Endothelial cell (in vitro differentiated cells): ENCODE measurements around the gene KLHL42. TPM values are rescaled to one million over a fixed set of nuclear protein-coding genes. Genes with fewer than 3 reads are reported as not detected.
"Not testable (repeated sequence)": the region's sequence is repeated elsewhere in the genome, so short reads cannot be mapped to it uniquely, and the experiment has no call there.

ENCODE experiments used
- DNase-seq: peaks from one replicate; pipeline ENCODE4 v3.0.0; 2021; ENCODE audit warnings: low spot score
- H3K27ac Mint-ChIP-seq: one replicate; pipeline ENCODE4 v1.8.0; 2021; ENCODE audit warnings: mixed read lengths, inconsistent platforms; ENCODE audit not compliant: unreplicated experiment
- H3K27me3 Mint-ChIP-seq: one replicate; pipeline ENCODE4 v1.8.0; 2021; ENCODE audit warnings: mild to moderate bottlenecking, moderate library complexity, mixed read lengths, inconsistent platforms; ENCODE audit not compliant: unreplicated experiment
- H3K36me3 Mint-ChIP-seq: one replicate; pipeline ENCODE4 v1.8.0; 2021; ENCODE audit warnings: mild to moderate bottlenecking, low read depth, mixed read lengths, inconsistent platforms; ENCODE audit not compliant: unreplicated experiment
- H3K4me1 Mint-ChIP-seq: one replicate; pipeline ENCODE4 v1.8.0; 2021; ENCODE audit warnings: mild to moderate bottlenecking, mixed read lengths, inconsistent platforms; ENCODE audit not compliant: unreplicated experiment
- H3K4me3 Mint-ChIP-seq: one replicate; pipeline ENCODE4 v1.8.0; 2021; ENCODE audit warnings: mild to moderate bottlenecking, mixed read lengths, inconsistent platforms; ENCODE audit not compliant: unreplicated experiment
- H3K9me3 Mint-ChIP-seq: one replicate; pipeline ENCODE4 v1.8.0; 2021; ENCODE audit warnings: mixed read lengths, inconsistent platforms; ENCODE audit not compliant: unreplicated experiment
- CTCF ChIP-seq: fragments of 200-600 bp; sonication (generic); IDR thresholded peaks from one replicate; pipeline ENCODE4 v1.5.0; 2021; ENCODE audit warnings: antibody characterized with exemption; ENCODE audit not compliant: unreplicated experiment
- total RNA-seq: library from RNA; stranded (reverse); fragmentation: NEBNext Ultra II Directional; extraction: Animal tissue kit (Norgen Biotek cat#: 25700); gene quantifications from one replicate; pipeline ENCODE4 v1.2.1, GENCODE V29; 2021; ENCODE audit not compliant: unreplicated experiment

Gene KLHL42
- total RNA-seq, 1 donor from 2014 or later = 27.3 TPM

GRCh38 chr12:27844366-27845090, 64.5 kb downstream of the KLHL42 start:
- no peak for TF ChIP-seq CTCF
- Mint-ChIP-seq H3K4me3 (no peak overlapping the region), H3K27ac (no peak overlapping the region), H3K36me3 (no peaks in the 10 kb centered on the region), H3K9me3 (no peaks in the 10 kb centered on the region), H3K4me1 (no peaks in the 10 kb centered on the region), H3K27me3 (no peaks in the 10 kb centered on the region)
- no peak for DNase-seq

- no peaks in the 10 kb centered on the region for H3K27me3 Mint-ChIP-seq
- no peaks in the 10 kb centered on the region for H3K4me1 Mint-ChIP-seq
- H3K27ac Mint-ChIP-seq = no peak overlapping the region
- no peak for TF ChIP-seq CTCF
- H3K9me3 Mint-ChIP-seq = no peaks in the 10 kb centered on the region
- DNase-seq = no peak
- H3K36me3 Mint-ChIP-seq = no peaks in the 10 kb centered on the region
- H3K4me3 Mint-ChIP-seq = no peak overlapping the region
Observed at GRCh38 chr12:27845187-27845586, 65.2 kb downstream of the KLHL42 start.

- not testable (repeated sequence) for H3K4me3 Mint-ChIP-seq, H3K4me1 Mint-ChIP-seq, H3K9me3 Mint-ChIP-seq, H3K36me3 Mint-ChIP-seq, H3K27me3 Mint-ChIP-seq, DNase-seq, H3K27ac Mint-ChIP-seq
Observed at GRCh38 chr12:27845706-27846105, 65.7 kb downstream of the KLHL42 start.

GRCh38 chr12:27847293-27847692, 67.3 kb downstream of the KLHL42 start:
- not testable (repeated sequence) for H3K4me1 Mint-ChIP-seq, DNase-seq, H3K9me3 Mint-ChIP-seq, H3K27me3 Mint-ChIP-seq, H3K27ac Mint-ChIP-seq, H3K36me3 Mint-ChIP-seq, H3K4me3 Mint-ChIP-seq

- TF ChIP-seq CTCF = no peak
- no peaks in the 10 kb centered on the region for H3K36me3 Mint-ChIP-seq
Observed at GRCh38 chr12:27851311-27851710, 71.3 kb downstream of the KLHL42 start.

GRCh38 chr12:27852117-27852516, 72.1 kb downstream of the KLHL42 start:
- Mint-ChIP-seq H3K36me3 (no peaks in the 10 kb centered on the region), H3K27ac (no peak overlapping the region), H3K4me3 (no peak overlapping the region), H3K4me1 (no peaks in the 10 kb centered on the region), H3K9me3 (no peaks in the 10 kb centered on the region), H3K27me3 (no peaks in the 10 kb centered on the region)
- no peak for DNase-seq
- no peak for TF ChIP-seq CTCF

More at GRCh38 chr12:27851311-27851710, 71.3 kb downstream of the KLHL42 start:
- no peak for DNase-seq
- H3K9me3 Mint-ChIP-seq = no peaks in the 10 kb centered on the region
- H3K4me1 Mint-ChIP-seq = no peaks in the 10 kb centered on the region
- H3K27me3 Mint-ChIP-seq = no peaks in the 10 kb centered on the region
- no peak overlapping the region for H3K4me3 Mint-ChIP-seq
- H3K27ac Mint-ChIP-seq = no peak overlapping the region
